HG03196 (cell line): ENCODE results near the gene METTL26.
"Not testable (repeated sequence)": the region's sequence is repeated elsewhere in the genome, so short reads cannot be mapped to it uniquely, and the experiment has no call there.

Experiments
- ATAC-seq: cut with Tn5 transposase; IDR thresholded peaks from one replicate; pipeline ENCODE4 v1.9.1; 2021; ENCODE audit not compliant: unreplicated experiment

Gene METTL26

GRCh38 chr16:598823-599739 is 37.0 kb downstream of the METTL26 start:
- no peak for ATAC-seq

DNA sequence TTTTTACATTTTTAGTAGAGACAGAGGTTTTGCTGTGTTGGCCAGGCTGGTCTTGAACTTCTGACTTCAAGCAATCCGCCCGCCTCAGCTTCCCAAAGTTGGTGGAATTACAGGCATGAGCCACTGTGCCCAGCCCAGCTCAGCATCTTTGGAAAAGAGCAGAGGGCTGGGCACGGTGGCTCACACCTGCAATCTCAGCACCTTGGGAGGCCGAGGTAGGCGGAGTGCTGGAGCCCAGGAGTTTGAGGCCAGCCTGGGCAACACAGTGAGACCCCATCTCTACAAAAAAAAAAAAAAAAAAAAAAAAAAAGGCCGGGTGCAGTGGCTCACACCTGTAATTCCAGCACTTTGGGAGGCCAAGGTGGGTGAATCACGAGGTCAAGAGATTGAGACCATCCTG is 38.5 kb downstream of the METTL26 start:
- not testable (repeated sequence) for ATAC-seq

- no peak for ATAC-seq
Observed at GRCh38 chr16:596736-597060, 39.4 kb downstream of the METTL26 start.

- no peak for ATAC-seq
Observed at GRCh38 chr16:595942-596735, 40.0 kb downstream of the METTL26 start.

DNA sequence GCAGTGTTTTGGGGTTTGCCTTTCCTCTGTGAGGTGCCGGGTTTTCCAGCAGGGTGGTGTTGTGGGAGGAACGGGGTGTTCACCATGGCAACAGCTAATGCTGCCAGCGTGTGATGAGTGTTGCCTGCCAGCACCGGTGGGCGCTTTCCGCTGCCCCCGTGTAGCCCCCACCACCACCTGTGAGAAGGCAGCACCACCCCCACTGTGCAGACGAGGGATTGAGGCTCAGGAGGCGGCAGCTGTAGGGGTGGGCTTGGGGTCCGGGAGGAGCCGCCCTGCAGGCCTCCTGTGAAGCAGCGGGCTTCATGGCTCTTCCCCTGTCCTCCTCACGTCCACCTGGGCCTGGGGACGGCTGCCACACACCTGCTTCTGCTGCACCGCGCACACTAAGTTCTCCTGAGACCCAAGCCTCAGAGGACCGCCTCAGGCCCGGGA is 41.0 kb downstream of the METTL26 start:
- no peak for ATAC-seq

- ATAC-seq: no peak
Observed at GRCh38 chr16:593807-594206, 42.3 kb downstream of the METTL26 start.

- ATAC-seq: no peak
Observed at GRCh38 chr16:593406-593805, 42.7 kb downstream of the METTL26 start.

- no peak for ATAC-seq
Observed at GRCh38 chr16:592518-593306, 43.4 kb downstream of the METTL26 start.

DNA sequence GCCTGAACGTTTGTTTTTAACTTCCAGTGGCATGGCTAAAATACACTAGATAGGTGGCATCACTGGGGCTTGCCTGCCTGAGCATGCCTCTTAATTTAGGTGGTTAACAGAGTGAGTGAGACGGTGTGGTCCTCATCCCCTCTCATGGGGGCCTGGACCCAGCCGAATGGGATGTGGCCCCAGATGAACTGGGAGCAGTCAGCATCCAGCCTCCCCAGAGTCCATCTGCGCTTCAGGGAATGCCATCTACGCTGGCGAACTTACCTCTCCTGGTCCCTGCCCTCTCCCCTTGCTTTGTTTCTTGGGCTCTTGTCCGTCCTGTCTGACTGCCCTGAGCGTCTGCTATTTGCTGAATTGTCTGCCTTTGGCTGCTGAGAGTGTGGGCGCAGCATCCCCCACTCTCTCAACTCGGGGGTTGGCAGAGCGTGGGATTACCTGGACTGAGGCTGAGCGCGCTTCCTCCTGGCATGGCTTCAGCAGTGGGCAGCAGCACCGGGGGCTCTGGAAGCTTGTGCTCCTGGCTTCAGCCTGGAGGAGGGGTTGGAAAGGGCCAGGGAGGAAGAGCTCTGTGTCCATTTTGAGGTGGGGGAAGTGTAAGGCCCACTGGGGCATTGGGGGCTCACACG is 44.1 kb downstream of the METTL26 start:
- no peak for ATAC-seq

DNA sequence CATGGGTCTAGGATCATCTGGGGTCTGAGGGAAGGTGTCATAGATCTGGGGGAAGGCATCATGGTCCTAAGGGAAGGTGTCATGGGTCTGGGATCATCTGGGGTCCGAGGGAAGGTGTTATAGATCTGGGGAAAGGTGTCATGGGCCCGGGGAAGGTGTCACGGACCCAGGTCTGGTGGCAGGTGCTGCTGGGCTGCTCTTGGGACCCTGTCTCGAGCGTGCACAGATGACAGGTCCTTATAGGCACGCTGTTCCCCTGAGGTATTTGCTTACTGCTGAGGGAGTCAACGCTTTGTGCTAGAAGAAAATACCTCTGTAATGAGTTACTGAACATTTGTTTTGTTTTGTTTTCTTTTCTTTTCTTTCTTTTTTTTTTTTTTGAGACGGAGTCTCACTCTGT is 44.9 kb downstream of the METTL26 start:
- no peak for ATAC-seq

DNA sequence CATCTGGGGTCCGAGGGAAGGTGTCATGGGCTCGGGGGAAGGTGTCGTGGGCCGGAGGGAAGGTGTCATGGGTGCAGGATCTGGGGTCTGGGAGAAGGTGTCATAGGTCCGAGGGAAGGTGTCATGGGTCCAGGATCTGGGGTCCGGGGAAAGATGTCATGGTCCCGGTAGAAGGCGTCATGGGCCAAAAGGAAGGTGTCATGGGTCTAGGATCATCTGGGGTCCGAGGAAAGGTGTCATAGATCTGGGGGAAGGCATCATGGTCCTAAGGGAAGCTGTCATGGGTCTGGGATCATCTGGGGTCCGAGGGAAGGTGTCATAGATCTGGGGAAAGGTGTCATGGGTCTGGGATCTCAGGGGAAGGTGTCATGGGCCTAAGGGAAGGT is 45.3 kb downstream of the METTL26 start:
- ATAC-seq: no peak

GRCh38 chr16:590188-590814 is 45.8 kb downstream of the METTL26 start:
- ATAC-seq: no peak

GRCh38 chr16:589658-590187 is 46.4 kb downstream of the METTL26 start, which contains the start of gene RAB40C:
Gene RAB40C, plus strand, starts transcription at chr16:590066. Its CDS starts 226 bp downstream, at chr16:590292.
- ATAC-seq: peak; percentile 70

- ATAC-seq: peak; percentile 69
Observed at GRCh38 chr16:588889-589657, 47.0 kb downstream of the METTL26 start.

DNA sequence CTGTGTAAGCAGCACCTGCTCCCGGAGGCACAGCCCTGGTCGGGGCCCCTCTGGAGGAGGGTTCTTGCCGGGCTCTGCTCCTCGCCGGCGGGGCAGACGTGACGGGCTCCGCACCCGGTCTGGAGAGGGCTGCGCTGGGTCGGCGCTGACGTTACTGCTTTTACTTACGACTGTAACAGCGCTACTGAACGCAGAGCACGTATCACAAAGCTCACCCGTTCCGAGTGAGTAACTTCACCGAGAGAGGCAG is 47.5 kb downstream of the METTL26 start:
- ATAC-seq: no peak

GRCh38 chr16:586645-587590 is 49.2 kb downstream of the METTL26 start:
- no peak for ATAC-seq

DNA sequence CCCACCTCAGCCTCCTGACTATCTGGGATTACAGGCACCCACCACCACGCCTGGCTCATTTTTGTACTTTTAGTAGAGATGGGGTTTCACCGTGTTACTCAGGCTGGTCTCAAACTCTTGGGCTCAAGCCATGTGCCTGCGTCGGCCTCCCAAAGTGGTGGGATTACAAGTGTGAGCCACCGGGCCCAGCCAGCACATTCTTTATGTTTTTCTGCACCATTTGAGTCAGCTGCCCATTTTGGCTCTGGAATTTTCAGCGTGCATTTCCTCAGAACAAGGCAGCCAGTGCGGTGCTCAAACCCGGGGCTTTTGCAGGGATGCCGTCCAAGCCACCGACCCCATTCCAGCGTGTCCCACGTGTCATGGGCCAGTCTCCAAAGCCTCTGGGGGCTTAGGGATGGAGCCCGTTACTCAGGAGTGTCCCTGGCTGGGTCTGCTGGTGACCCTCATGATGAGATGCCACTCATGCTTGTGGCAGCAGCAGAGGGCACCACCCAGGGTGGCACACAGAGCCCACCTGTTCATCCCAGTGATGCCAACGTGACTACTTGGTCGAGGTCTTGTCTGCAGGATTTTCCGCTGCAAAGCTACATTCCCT is 50.0 kb downstream of the METTL26 start:
- ATAC-seq: no peak

DNA sequence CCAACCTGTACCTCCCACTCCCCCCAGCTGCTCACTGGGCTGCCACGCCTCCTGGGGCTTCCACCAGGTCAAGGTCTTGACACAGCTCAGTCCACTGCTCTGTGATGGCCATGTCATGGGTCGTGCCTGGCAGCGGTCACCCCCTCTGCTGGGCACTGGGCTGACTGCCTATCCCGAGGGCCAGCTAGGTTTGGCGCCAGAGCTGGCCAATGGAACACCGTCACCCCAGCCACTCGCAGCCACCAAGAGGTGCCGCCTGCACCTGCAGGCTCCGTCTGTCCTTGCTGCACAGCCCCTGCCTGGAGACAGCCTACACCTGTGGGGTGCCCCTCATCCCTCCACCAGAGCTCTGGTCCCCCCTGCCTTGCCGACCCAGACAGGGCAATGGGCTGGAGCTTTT is 50.8 kb downstream of the METTL26 start:
- no peak for ATAC-seq
